Ectodermal cell (in vitro differentiated cells): ENCODE data around the gene LILRB4.
"Not testable (repeated sequence)": the region's sequence is repeated elsewhere in the genome, so short reads cannot be mapped to it uniquely, and the experiment has no call there.

Source experiments
- H3K27ac ChIP-seq: 2 replicates; pipeline ENCODE4 v1.7.0; 2013; ENCODE audit warnings: mild to moderate bottlenecking, low read depth, low read length; ENCODE audit not compliant: insufficient read depth, poor library complexity, severe bottlenecking
- H3K27me3 ChIP-seq: 2 replicates; pipeline ENCODE4 v1.7.0; 2013; ENCODE audit warnings: mild to moderate bottlenecking, low read length; ENCODE audit not compliant: insufficient read depth, control insufficient read depth, poor library complexity, severe bottlenecking
- H3K36me3 ChIP-seq: one replicate; pipeline ENCODE4 v1.7.0; 2013; ENCODE audit warnings: low read length; ENCODE audit not compliant: control insufficient read depth, insufficient read depth
- H3K4me1 ChIP-seq: one replicate; pipeline ENCODE4 v1.7.0; 2013; ENCODE audit warnings: low read length; ENCODE audit not compliant: control insufficient read depth, insufficient read depth
- H3K4me3 ChIP-seq: 2 replicates; pipeline ENCODE4 v1.7.0; 2013; ENCODE audit warnings: low read depth, low read length, control low read depth; ENCODE audit not compliant: insufficient read depth
- H3K9me3 ChIP-seq: 2 replicates; pipeline ENCODE4 v1.7.0; 2013; ENCODE audit warnings: mild to moderate bottlenecking, low read length, moderate library complexity; ENCODE audit not compliant: control insufficient read depth
- WGBS, 2 experiments: methylation state at CpG; one replicate each; pipeline ENCODE4 v1.1.7; 2013; ENCODE audit warnings: missing lambda C conversion rate in 2 of 2; 5-methylcytosine and 5-hydroxymethylcytosine counted together

The LILRB4 gene

GRCh38 chr19:54630262-54630661, 32.5 kb upstream of the LILRB4 start, which contains the start of gene LILRB1:
LILRB1 (plus strand) TSS chr19:54630484; CDS start chr19:54631074, 590 bp downstream.
- not testable (repeated sequence) for H3K4me1 ChIP-seq, H3K36me3 ChIP-seq, H3K9me3 ChIP-seq, H3K4me3 ChIP-seq, H3K27ac ChIP-seq, H3K27me3 ChIP-seq
- 78 to 81% methylated on average over 9 of the region's 9 CpGs for WGBS, 2 experiments

DNA sequence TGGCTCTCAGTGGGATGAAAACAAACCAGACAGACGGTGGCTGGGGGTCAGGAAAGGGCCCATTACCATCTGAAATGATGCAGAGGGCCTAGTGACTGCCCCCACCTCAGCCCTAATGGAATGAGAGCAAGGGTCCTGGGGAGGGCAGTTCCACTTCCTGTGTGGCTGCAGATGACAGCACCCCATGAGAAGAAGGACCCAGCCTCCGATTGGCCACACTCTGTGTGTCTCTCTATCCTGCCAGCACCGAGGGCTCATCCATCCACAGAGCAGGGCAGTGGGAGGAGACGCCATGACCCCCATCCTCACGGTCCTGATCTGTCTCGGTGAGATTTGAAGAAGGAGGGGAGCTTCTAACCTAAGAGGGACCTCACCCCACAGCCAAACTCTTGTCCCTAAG, 32.0 kb upstream of the LILRB4 start:
- WGBS, 2 experiments = 70 to 72% methylated on average over 6 of the region's 6 CpGs
- peaks cover 5% of the 10 kb centered on the region for H3K9me3 ChIP-seq

DNA sequence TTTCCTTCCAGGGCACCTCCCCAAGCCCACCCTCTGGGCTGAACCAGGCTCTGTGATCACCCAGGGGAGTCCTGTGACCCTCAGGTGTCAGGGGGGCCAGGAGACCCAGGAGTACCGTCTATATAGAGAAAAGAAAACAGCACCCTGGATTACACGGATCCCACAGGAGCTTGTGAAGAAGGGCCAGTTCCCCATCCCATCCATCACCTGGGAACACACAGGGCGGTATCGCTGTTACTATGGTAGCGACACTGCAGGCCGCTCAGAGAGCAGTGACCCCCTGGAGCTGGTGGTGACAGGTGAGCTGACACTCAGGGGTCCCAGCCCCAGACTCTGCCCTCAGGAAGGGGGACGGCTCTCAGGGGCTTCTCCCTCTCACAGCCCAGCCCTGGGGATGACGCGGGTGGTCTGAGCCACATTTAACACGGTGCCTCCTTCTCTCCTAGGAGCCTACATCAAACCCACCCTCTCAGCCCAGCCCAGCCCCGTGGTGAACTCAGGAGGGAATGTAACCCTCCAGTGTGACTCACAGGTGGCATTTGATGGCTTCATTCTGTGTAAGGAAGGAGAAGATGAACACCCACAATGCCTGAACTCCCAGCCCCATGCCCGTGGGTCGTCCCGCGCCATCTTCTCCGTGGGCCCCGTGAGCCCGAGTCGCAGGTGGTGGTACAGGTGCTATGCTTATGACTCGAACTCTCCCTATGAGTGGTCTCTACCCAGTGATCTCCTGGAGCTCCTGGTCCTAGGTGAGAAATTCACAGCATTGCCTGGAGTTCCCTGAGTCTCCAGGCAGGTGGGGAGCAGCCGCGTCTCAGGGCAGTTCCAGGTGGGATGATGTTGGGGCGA, 31.1 kb upstream of the LILRB4 start:
- not testable (repeated sequence) for H3K4me3 ChIP-seq, H3K9me3 ChIP-seq, H3K4me1 ChIP-seq, H3K36me3 ChIP-seq, H3K27ac ChIP-seq, H3K27me3 ChIP-seq
- 82% methylated on average over 23 of the region's 23 CpGs for WGBS, 2 experiments

More for the DNA sequence above, 32.0 kb upstream of the LILRB4 start:
- H3K36me3 ChIP-seq = no peaks in the 10 kb centered on the region
- no peak overlapping the region for H3K27ac ChIP-seq
- no peaks in the 10 kb centered on the region for H3K4me1 ChIP-seq
- no peak overlapping the region for H3K4me3 ChIP-seq
- H3K27me3 ChIP-seq = no peaks in the 10 kb centered on the region

DNA sequence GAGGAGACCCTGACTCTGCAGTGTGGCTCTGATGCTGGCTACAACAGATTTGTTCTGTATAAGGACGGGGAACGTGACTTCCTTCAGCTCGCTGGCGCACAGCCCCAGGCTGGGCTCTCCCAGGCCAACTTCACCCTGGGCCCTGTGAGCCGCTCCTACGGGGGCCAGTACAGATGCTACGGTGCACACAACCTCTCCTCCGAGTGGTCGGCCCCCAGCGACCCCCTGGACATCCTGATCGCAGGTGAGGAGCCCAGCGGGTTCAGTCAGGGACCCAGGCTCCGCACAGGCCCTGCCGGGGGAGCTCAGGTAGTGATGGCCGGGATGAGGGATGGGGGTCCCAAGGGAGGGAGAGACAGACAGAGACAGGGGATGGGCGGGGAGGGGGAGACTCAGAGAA, 30.3 kb upstream of the LILRB4 start:
- not testable (repeated sequence) for H3K27ac ChIP-seq, H3K4me1 ChIP-seq, H3K4me3 ChIP-seq, H3K36me3 ChIP-seq, H3K9me3 ChIP-seq, H3K27me3 ChIP-seq
- 78 to 79% methylated on average over 16 of the region's 16 CpGs for WGBS, 2 experiments

DNA sequence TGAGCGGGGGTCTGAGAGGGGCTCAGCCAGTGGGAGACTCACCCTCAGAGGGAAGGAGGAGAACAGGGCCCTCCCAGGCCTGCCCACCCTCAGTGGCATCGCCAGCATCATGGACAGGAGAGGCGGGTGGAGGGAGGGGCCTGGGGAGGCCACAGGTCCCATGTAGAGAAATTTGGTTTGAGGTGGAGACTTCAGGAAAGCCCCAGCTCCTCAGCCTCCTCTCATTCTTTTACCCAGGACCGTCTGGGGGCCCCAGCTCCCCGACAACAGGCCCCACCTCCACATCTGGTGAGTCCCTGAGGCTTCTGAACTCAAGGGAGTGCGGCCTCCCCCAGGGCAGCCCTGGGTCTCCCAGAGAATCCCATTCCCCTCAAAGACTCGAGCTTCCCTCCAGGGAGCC, 29.4 kb upstream of the LILRB4 start:
- Histone ChIP-seq H3K4me3 (no peak overlapping the region), H3K27me3 (no peaks in the 10 kb centered on the region), H3K27ac (no peak overlapping the region), H3K4me1 (no peaks in the 10 kb centered on the region), H3K36me3 (no peaks in the 10 kb centered on the region), H3K9me3 (peaks cover 5% of the 10 kb centered on the region)
- 66 to 68% methylated on average over 7 of the region's 7 CpGs for WGBS, 2 experiments

DNA sequence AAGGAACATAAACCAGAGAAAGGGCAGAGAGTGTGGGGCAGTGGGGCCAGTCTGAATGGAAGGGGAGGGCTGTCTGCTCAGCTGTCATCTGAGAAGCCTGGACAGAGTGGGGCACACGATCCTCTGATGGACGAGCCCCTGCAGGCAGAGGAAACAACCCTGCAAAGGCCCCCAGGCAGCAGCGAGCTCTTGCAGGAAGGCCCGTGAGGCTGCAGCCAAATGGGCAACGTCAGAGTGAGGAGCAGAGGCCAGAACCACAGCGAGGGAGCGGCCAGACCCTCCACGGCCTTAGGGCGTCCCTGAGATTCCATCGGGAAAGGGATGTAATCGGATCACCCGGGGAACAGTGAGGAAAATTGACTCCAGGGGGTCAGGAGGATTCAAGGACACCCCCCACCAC, 26.7 kb upstream of the LILRB4 start:
- not testable (repeated sequence) for H3K4me3 ChIP-seq, H3K4me1 ChIP-seq, H3K36me3 ChIP-seq

DNA sequence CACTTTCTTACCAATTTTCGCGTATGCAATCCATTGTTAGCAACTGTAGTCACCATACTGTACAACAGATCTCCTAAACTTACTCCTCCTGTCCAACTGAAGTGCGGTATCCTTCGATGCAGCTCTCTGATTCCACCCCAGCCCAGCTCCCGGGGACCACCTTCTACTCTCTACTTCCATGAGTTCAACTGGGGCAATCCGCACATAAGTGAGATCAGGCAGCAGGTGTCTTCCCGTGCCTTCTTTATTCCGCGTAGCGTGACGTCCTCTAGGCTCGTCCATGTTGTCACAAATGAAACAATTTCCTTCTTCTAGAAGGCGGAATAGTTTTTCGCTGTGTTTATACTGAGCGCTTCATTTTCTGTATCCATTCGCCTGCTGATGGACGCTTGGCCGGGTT, 24.1 kb upstream of the LILRB4 start:
- H3K4me1 ChIP-seq = no peaks in the 10 kb centered on the region
- no peaks in the 10 kb centered on the region for H3K36me3 ChIP-seq
- no peaks in the 10 kb centered on the region for H3K27me3 ChIP-seq
- H3K4me3 ChIP-seq = no peak overlapping the region
- no peak overlapping the region for H3K27ac ChIP-seq
- 87 to 89% methylated on average over 18 of the region's 18 CpGs for WGBS, 2 experiments
- peaks cover 3% of the 10 kb centered on the region for H3K9me3 ChIP-seq

More for the DNA sequence above, 26.7 kb upstream of the LILRB4 start:
- H3K27me3 ChIP-seq, H3K9me3 ChIP-seq, H3K27ac ChIP-seq: not testable (repeated sequence)
- 77 to 78% methylated on average over 12 of the region's 12 CpGs for WGBS, 2 experiments

DNA sequence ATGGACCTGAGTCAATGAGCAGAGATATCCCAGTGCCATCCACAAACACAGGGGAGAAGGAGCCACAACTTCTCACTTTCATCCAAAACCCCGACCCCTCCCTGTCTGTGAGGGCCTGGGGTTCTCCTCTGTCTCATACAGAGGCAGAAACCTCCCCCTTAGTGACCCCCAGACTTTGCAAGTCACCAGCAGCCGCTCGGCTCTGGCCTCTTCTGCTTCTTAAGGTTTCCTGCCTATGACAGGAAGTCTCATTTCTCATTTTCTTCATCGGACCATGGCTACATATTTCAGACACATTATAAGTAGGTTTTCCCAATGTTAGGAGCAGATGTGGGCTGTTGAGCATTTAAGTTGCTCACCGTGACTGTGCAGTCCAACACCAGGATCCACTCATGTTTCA, 19.8 kb upstream of the LILRB4 start:
- not testable (repeated sequence) for H3K27me3 ChIP-seq, H3K4me1 ChIP-seq, H3K27ac ChIP-seq, H3K9me3 ChIP-seq, H3K4me3 ChIP-seq, H3K36me3 ChIP-seq
- 73 to 74% methylated on average over 4 to 5 of the region's 5 CpGs for WGBS, 2 experiments

DNA sequence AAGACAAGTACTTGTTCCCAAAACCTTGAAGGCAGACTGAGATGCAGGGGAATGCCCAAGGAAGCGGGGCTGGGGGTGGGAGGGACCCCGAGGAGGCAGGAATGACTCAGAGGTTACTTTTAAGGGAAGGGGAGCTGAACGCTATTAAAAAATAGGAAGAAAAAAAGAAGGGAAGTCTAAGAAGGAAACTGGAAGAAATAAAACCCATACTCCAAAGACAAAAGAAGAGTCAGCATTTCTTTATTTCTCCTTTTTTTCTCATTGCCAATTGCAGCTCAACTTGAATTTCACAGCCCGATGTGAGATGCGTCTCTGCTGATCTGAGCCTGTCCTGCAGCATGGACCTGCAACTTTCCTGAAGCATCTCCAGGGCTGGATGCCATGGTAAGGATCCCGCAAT, 19.2 kb upstream of the LILRB4 start:
- WGBS, 2 experiments = 58 to 70% methylated on average over 3 to 4 of the region's 6 CpGs
- not testable (repeated sequence) for H3K27ac ChIP-seq, H3K27me3 ChIP-seq, H3K36me3 ChIP-seq, H3K4me1 ChIP-seq, H3K4me3 ChIP-seq, H3K9me3 ChIP-seq

GRCh38 chr19:54644056-54644455, 18.7 kb upstream of the LILRB4 start:
- 52 to 56% methylated on average over 5 of the region's 5 CpGs for WGBS, 2 experiments
- Histone ChIP-seq H3K4me1 (no peaks in the 10 kb centered on the region), H3K9me3 (peaks cover 7% of the 10 kb centered on the region), H3K36me3 (no peaks in the 10 kb centered on the region), H3K27me3 (no peaks in the 10 kb centered on the region), H3K27ac (no peak overlapping the region), H3K4me3 (no peak overlapping the region)
